ENCODE measurements around the gene ANKHD1. TPM values are rescaled to one million over a fixed set of nuclear protein-coding genes. Genes with fewer than 3 reads are reported as not detected.

Gene ANKHD1
- total RNA-seq, 4 donors from 2014 or later = 106 to 200 (median 161) TPM

DNA sequence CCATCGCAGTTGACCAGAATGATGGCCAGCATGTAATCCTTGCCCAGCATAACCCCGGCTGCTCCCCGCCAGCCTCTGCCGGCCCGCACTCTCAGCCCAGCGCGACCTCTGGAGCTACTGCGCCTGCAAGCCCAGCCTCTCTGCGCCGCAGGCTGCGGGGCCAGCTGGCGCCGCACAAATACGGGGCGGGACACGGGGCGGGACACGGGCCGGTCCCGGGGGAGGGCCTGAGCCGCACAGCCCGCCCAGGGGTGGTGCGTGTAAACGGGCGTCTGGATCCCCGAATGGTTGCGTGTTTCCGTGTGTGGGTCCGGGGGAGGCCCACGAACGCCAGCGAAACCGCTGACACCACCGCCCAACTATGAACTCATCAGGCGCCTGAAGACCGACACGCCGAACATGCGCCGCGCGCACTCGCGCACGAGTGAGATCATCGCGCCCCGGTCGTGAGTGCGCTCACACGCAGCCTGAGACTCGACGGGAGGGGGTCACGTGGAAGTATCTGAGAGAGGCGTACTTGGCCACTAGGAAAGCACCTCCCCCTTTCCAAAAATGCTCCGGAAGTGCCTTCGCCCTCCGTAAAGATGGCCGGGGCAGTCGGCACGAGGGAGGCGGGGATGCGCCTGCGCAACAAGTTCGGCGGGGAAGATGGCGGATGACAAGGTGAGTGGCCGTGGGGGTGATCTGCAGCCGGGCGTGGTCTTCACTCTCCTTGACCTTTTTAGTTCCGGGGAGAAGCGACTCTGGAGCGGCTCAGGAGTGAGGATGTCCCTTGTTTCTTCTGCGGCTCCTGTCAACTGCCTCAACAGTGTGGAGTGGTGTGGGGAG lies 162.8 kb downstream of the ANKHD1 start, which contains the start of the genes APBB3 and SLC35A4:
APBB3 (minus strand) TSS at position 403 of the 828 bp plus-strand sequence; CDS start at position 50, 353 bp downstream.
SLC35A4 (plus strand) TSS at position 633 of the 828 bp plus-strand sequence. CDS start 2,342 bp downstream, outside the sequence.
- DNase-seq = peak; percentile 97 to 98
- Histone ChIP-seq H3K4me3 (peak within 1 kb of the TSS; percentile 52 to 82), H3K27me3 (no peaks in the 10 kb centered on the region), H3K9me3 (no peaks in the 10 kb centered on the region), H3K36me3 (no peaks in the 10 kb centered on the region), H3K27ac (peak within 1 kb of the TSS; percentile 81 to 94), H3K4me1 (peaks cover 8 to 17% of the 10 kb centered on the region in 2 donors)
- intact Hi-C loops (cut with DNase I; ENCODE audit: low total_unique reads) = no loop called here
- TF ChIP-seq POLR2A (IDR thresholded peaks at IDR 0.05) = peak; percentile 76 to 88
- TF ChIP-seq, protein P1, sequence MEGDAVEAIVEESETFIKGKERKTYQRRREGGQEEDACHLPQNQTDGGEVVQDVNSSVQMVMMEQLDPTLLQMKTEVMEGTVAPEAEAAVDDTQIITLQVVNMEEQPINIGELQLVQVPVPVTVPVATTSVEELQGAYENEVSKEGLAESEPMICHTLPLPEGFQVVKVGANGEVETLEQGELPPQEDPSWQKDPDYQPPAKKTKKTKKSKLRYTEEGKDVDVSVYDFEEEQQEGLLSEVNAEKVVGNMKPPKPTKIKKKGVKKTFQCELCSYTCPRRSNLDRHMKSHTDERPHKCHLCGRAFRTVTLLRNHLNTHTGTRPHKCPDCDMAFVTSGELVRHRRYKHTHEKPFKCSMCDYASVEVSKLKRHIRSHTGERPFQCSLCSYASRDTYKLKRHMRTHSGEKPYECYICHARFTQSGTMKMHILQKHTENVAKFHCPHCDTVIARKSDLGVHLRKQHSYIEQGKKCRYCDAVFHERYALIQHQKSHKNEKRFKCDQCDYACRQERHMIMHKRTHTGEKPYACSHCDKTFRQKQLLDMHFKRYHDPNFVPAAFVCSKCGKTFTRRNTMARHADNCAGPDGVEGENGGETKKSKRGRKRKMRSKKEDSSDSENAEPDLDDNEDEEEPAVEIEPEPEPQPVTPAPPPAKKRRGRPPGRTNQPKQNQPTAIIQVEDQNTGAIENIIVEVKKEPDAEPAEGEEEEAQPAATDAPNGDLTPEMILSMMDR (IDR thresholded peaks at IDR 0.05) = peak in 1 of 4 experiments; percentile 29

- TF ChIP-seq, protein P1 (IDR thresholded peaks at IDR 0.05) = no peak
- Histone ChIP-seq H3K27ac (peak overlapping the region; percentile 81 to 94), H3K27me3 (no peaks in the 10 kb centered on the region), H3K4me3 (peak overlapping the region; percentile 52 to 82), H3K9me3 (no peaks in the 10 kb centered on the region), H3K36me3 (no peaks in the 10 kb centered on the region), H3K4me1 (peaks cover 8 to 17% of the 10 kb centered on the region in 2 donors)
- intact Hi-C loops (cut with DNase I; ENCODE audit: low total_unique reads) = no loop called here
- no peak for DNase-seq
These were observed 163.6 kb downstream of the ANKHD1 start for GRCh38 chr5:140565024-140565779.

- DNase-seq = no peak
- Histone ChIP-seq H3K9me3 (no peaks in the 10 kb centered on the region), H3K27me3 (no peaks in the 10 kb centered on the region), H3K36me3 (no peaks in the 10 kb centered on the region), H3K4me3 (peak overlapping the region in 1 of 2 donors; percentile 52), H3K27ac (no peak overlapping the region), H3K4me1 (peaks cover 8 to 17% of the 10 kb centered on the region in 2 donors)
- intact Hi-C loops (cut with DNase I; ENCODE audit: low total_unique reads) = no loop called here
- TF ChIP-seq, protein P1 (IDR thresholded peaks at IDR 0.05) = no peak
- no peak for TF ChIP-seq POLR2A (IDR thresholded peaks at IDR 0.05)
These were observed 164.1 kb downstream of the ANKHD1 start for GRCh38 chr5:140565780-140566095.

GRCh38 chr5:140566665-140567064 lies 165.0 kb downstream of the ANKHD1 start:
- Histone ChIP-seq H3K4me3 (no peak overlapping the region), H3K36me3 (no peaks in the 10 kb centered on the region), H3K4me1 (peaks cover 8 to 17% of the 10 kb centered on the region in 2 donors), H3K27me3 (no peaks in the 10 kb centered on the region), H3K9me3 (no peaks in the 10 kb centered on the region), H3K27ac (no peak overlapping the region)
- intact Hi-C loops (cut with DNase I; ENCODE audit: low total_unique reads) = no loop called here
- no peak for DNase-seq
- no peak for TF ChIP-seq POLR2A (IDR thresholded peaks at IDR 0.05)
- TF ChIP-seq, protein P1 (IDR thresholded peaks at IDR 0.05) = no peak

Data from uterus (tissue), 4 donors.